HEK293 (cell line): ENCODE data around the gene QRSL1.
A peak's percentile ranks its signal among the peaks of the same experiment; 100 is the strongest.

ENCODE experiments used
- CTCF ChIA-PET: fragments of 350-600 bp; formaldehyde crosslinking; extraction: SDS; loops from one replicate; lab custom pipeline; 2021; ENCODE audit warnings: antibody characterized with exemption; lab: Yijun Ruan, JAX
- POLR2A ChIA-PET: fragments of 300-600 bp; formaldehyde crosslinking; extraction: SDS; loops from one replicate; lab custom pipeline; 2020; ENCODE audit warnings: antibody characterized with exemption, inconsistent platforms; lab: Yijun Ruan, JAX
- H3K27ac ChIP-seq: fragments of 200-500 bp; sonication (Bioruptor generic); 2 replicates; pipeline ENCODE4 v1.5.1; 2014; ENCODE audit warnings: low read depth, low read length, control low read depth, inconsistent platforms; ENCODE audit errors: extremely low read depth
- H3K36me3 ChIP-seq, 2 experiments: fragments of 200-500 bp in 1 of 2; sonication (Bioruptor generic) in 1 of 2; 1 replicate in 1 of 2; 2 replicates in 1 of 2; pipeline ENCODE4 v1.5.1; 2014 to 2017; ENCODE audit warnings: inconsistent platforms in 2 of 2, low read length in 2 of 2; ENCODE audit not compliant: control insufficient read depth in 2 of 2, insufficient read depth in 1 of 2
- H3K4me1 ChIP-seq: fragments of 200-500 bp; sonication (Bioruptor generic); 2 replicates; pipeline ENCODE4 v1.5.1; 2014; ENCODE audit warnings: mild to moderate bottlenecking, low read length, inconsistent platforms; ENCODE audit not compliant: control insufficient read depth, insufficient read depth
- H3K4me3 ChIP-seq: 2 replicates; pipeline ENCODE4 v1.5.1; 2011; ENCODE audit warnings: low read depth, mild to moderate bottlenecking, control low read depth, low read length, moderate library complexity
- H3K9me3 ChIP-seq: fragments of 200-500 bp; sonication (Bioruptor generic); 2 replicates; pipeline ENCODE4 v1.5.1; 2014; ENCODE audit warnings: low read depth, low read length, inconsistent platforms; ENCODE audit not compliant: control insufficient read depth, insufficient read depth
- FEZF1 ChIP-seq: fragments of 450-650 bp; formaldehyde crosslinking; IDR thresholded peaks from 2 replicates; pipeline ENCODE4 v1.5.1; 2016; ENCODE audit warnings: missing biosample characterization, missing genetic modification characterization
- KLF16 ChIP-seq: fragments of 450-650 bp; formaldehyde crosslinking; IDR thresholded peaks from 2 replicates; pipeline ENCODE4 v1.5.1; 2017; ENCODE audit warnings: missing biosample characterization, missing genetic modification characterization
- OSR2 ChIP-seq: fragments of 450-650 bp; formaldehyde crosslinking; IDR thresholded peaks from 2 replicates; pipeline ENCODE4 v1.5.1; 2016; ENCODE audit warnings: missing biosample characterization, missing genetic modification characterization
- PRDM1 ChIP-seq: fragments of 450-650 bp; formaldehyde crosslinking; IDR thresholded peaks from 2 replicates; pipeline ENCODE4; 2016; ENCODE audit warnings: missing biosample characterization, missing genetic modification characterization
- REST ChIP-seq: fragments of 450-650 bp; formaldehyde crosslinking; IDR thresholded peaks from 2 replicates; pipeline ENCODE4 v1.5.1; 2016; ENCODE audit warnings: missing biosample characterization, missing genetic modification characterization
- TCF7L2 ChIP-seq: IDR thresholded peaks from 2 replicates; pipeline ENCODE4 v1.6.1; 2011; ENCODE audit warnings: low read depth, mild to moderate bottlenecking, inconsistent platforms, low read length, moderate library complexity, borderline replicate concordance
- WT1 ChIP-seq: fragments of 450-650 bp; formaldehyde crosslinking; IDR thresholded peaks from 2 replicates; pipeline ENCODE4 v1.5.1; 2016; ENCODE audit warnings: missing biosample characterization, missing genetic modification characterization
- ZBTB17 ChIP-seq: fragments of 450-650 bp; formaldehyde crosslinking; IDR thresholded peaks from 2 replicates; pipeline ENCODE4 v1.5.1; 2016; ENCODE audit warnings: missing biosample characterization, missing genetic modification characterization
- ZBTB6 ChIP-seq: fragments of 450-650 bp; formaldehyde crosslinking; IDR thresholded peaks from 2 replicates; pipeline ENCODE4 v1.5.1; 2017; ENCODE audit warnings: missing biosample characterization, missing genetic modification characterization
- ZFHX2 ChIP-seq: fragments of 450-650 bp; formaldehyde crosslinking; conservative IDR thresholded peaks from 2 replicates; pipeline ENCODE4 v1.5.1; 2016; ENCODE audit warnings: missing biosample characterization, missing genetic modification characterization
- ZNF292 ChIP-seq: fragments of 450-650 bp; formaldehyde crosslinking; IDR thresholded peaks from 2 replicates; pipeline ENCODE4 v1.5.1; 2016; ENCODE audit warnings: low read depth, missing biosample characterization, missing genetic modification characterization, borderline replicate concordance
- ZNF335 ChIP-seq: fragments of 450-650 bp; formaldehyde crosslinking; conservative IDR thresholded peaks from 2 replicates; pipeline ENCODE4 v1.5.1; 2016; ENCODE audit warnings: missing biosample characterization, missing genetic modification characterization
- ZNF354C ChIP-seq: fragments of 450-650 bp; formaldehyde crosslinking; IDR thresholded peaks from 2 replicates; pipeline ENCODE4 v1.5.1; 2016; ENCODE audit warnings: missing biosample characterization, missing genetic modification characterization, low read depth, borderline replicate concordance
- ZNF449 ChIP-seq: fragments of 450-650 bp; formaldehyde crosslinking; IDR thresholded peaks from 2 replicates; pipeline ENCODE4 v1.5.1; 2017; ENCODE audit warnings: missing biosample characterization, mild to moderate bottlenecking, missing genetic modification characterization, moderate library complexity
- ZNF518A ChIP-seq: fragments of 450-650 bp; formaldehyde crosslinking; conservative IDR thresholded peaks from 2 replicates; pipeline ENCODE4 v1.5.1; 2016; ENCODE audit warnings: low read depth, missing biosample characterization, missing genetic modification characterization
- ZSCAN4 ChIP-seq: fragments of 450-650 bp; formaldehyde crosslinking; IDR thresholded peaks from 2 replicates; pipeline ENCODE4 v1.5.1; 2017; ENCODE audit warnings: missing biosample characterization, missing genetic modification characterization

QRSL1 gene

GRCh38 chr6:106702046-106702445 lies 72.7 kb downstream of the QRSL1 start:
- POLR2A ChIA-PET, result no interaction called here
- Histone ChIP-seq H3K9me3 (no peaks in the 10 kb centered on the region), H3K4me3 (no peak overlapping the region), H3K36me3 (no peaks in the 10 kb centered on the region)
- TF ChIP-seq WT1 (tag by site-specific recombination), result no peak
- TF ChIP-seq ZFHX2, result no peak
- TF ChIP-seq ZNF335, result peak; percentile 46
- TF ChIP-seq ZNF354C (tag by site-specific recombination), result no peak
- TF ChIP-seq, all 188 proteins: peak for 1
- H3K4me1 ChIP-seq, result peaks cover 8% of the 10 kb centered on the region; the same call in 1 of the 2 replicates
- no peak overlapping the region for H3K27ac ChIP-seq
- CTCF ChIA-PET, result interaction anchor here (1.4 kb wide), 1 partner anchor 20 kb away, joined by 3 read pairs; no protein-coding TSS in a partner anchor

GRCh38 chr6:106702451-106703110 lies 73.2 kb downstream of the QRSL1 start:
- TF ChIP-seq ZNF292 (tag by site-specific recombination), result no peak
- no peak for TF ChIP-seq ZBTB6
- TF ChIP-seq PRDM1 (tag by site-specific recombination), result 0 out of 2 replicates have a peak, but pooled peaks have one; percentile 28
- TF ChIP-seq ZSCAN4 (tag by site-specific recombination), result 0 out of 2 replicates have a peak, but pooled peaks have one; percentile 27
- 0 out of 2 replicates have a peak, but pooled peaks have one; percentile 16 for TF ChIP-seq ZBTB17
- no peak for TF ChIP-seq TCF7L2
- TF ChIP-seq OSR2, result 0 out of 2 replicates have a peak, but pooled peaks have one; percentile 27
- peak; percentile 62 for TF ChIP-seq REST (tag by site-specific recombination)
- TF ChIP-seq FEZF1 (tag by site-specific recombination), result peak; percentile 65
- TF ChIP-seq ZNF449, result peak; percentile 43; the same call in 1 of the 2 replicates
- TF ChIP-seq ZNF335, result 0 out of 2 replicates have a peak, but pooled peaks have one; percentile 3
- TF ChIP-seq KLF16 (tag by site-specific recombination), result no peak
- TF ChIP-seq ZNF518A (tag by site-specific recombination), result 0 out of 2 replicates have a peak, but pooled peaks have one; percentile 15
- Histone ChIP-seq H3K4me3 (no peak overlapping the region), H3K36me3 (no peaks in the 10 kb centered on the region), H3K27ac (peak overlapping the region; percentile 25; the same call in 1 of the 2 replicates), H3K4me1 (peaks cover 8% of the 10 kb centered on the region; the same call in 1 of the 2 replicates), H3K9me3 (no peaks in the 10 kb centered on the region)
- ChIA-PET CTCF (interaction anchor here (1.4 kb wide), 1 partner anchor 19 kb away, joined by 3 read pairs; no protein-coding TSS in a partner anchor), POLR2A (no interaction called here)
